ENCODE data around the gene TM4SF20. TPM values are rescaled to one million over a fixed set of nuclear protein-coding genes. Genes with fewer than 3 reads are reported as not detected.

Gene TM4SF20
- total RNA-seq, 1 donor from 2014 or later = not detected

- no peaks in the 10 kb centered on the region for H3K9me3 ChIP-seq
- no peak overlapping the region for H3K4me3 ChIP-seq
- TF ChIP-seq POLR2AphosphoS5 (IDR thresholded peaks at IDR 0.05; ENCODE audit: insufficient read depth in 1 of 2, low read depth in 1 of 2) (no peak), POLR2A (IDR thresholded peaks at IDR 0.05) (no peak), CTCF (IDR thresholded peaks at IDR 0.05) (no peak)
- intact Hi-C loops (cut with DNase I) = no loop called here
- DNase-seq (ENCODE audit: extremely low spot score in 2 of 2) = no peak
- peaks cover 4% of the 10 kb centered on the region for H3K4me1 ChIP-seq
- no peaks in the 10 kb centered on the region for H3K27me3 ChIP-seq
- H3K36me3 ChIP-seq = no peaks in the 10 kb centered on the region
- H3K27ac ChIP-seq = no peak overlapping the region
These were observed 37.6 kb upstream of the TM4SF20 start for GRCh38 chr2:227416701-227417100.

- Histone ChIP-seq H3K27ac (no peak overlapping the region), H3K9me3 (no peaks in the 10 kb centered on the region), H3K36me3 (no peaks in the 10 kb centered on the region), H3K27me3 (no peaks in the 10 kb centered on the region), H3K4me1 (peaks cover 4% of the 10 kb centered on the region), H3K4me3 (no peak overlapping the region)
- intact Hi-C loops (cut with DNase I) = no loop called here
- no peak for TF ChIP-seq POLR2AphosphoS5 (IDR thresholded peaks at IDR 0.05; ENCODE audit: insufficient read depth in 1 of 2, low read depth in 1 of 2)
- no peak for TF ChIP-seq CTCF (IDR thresholded peaks at IDR 0.05)
- no peak for TF ChIP-seq POLR2A (IDR thresholded peaks at IDR 0.05)
- no peak for DNase-seq (ENCODE audit: extremely low spot score in 2 of 2)
These were observed 36.7 kb upstream of the TM4SF20 start for GRCh38 chr2:227415538-227416424.

GRCh38 chr2:227414846-227415245, 35.7 kb upstream of the TM4SF20 start:
- Histone ChIP-seq H3K27me3 (no peaks in the 10 kb centered on the region), H3K9me3 (no peaks in the 10 kb centered on the region), H3K4me1 (peaks cover 4% of the 10 kb centered on the region), H3K36me3 (no peaks in the 10 kb centered on the region), H3K27ac (no peak overlapping the region), H3K4me3 (no peak overlapping the region)
- no peak for TF ChIP-seq POLR2AphosphoS5 (IDR thresholded peaks at IDR 0.05; ENCODE audit: insufficient read depth in 1 of 2, low read depth in 1 of 2)
- TF ChIP-seq POLR2A (IDR thresholded peaks at IDR 0.05) = no peak
- no peak for TF ChIP-seq CTCF (IDR thresholded peaks at IDR 0.05)
- intact Hi-C loops (cut with DNase I) = no loop called here
- no peak for DNase-seq (ENCODE audit: extremely low spot score in 2 of 2)

GRCh38 chr2:227413371-227413770, 34.3 kb upstream of the TM4SF20 start:
- DNase-seq (ENCODE audit: extremely low spot score in 2 of 2) = no peak
- intact Hi-C loops (cut with DNase I) = no loop called here
- Histone ChIP-seq H3K27me3 (no peaks in the 10 kb centered on the region), H3K36me3 (no peaks in the 10 kb centered on the region), H3K9me3 (no peaks in the 10 kb centered on the region), H3K27ac (no peak overlapping the region), H3K4me3 (no peak overlapping the region), H3K4me1 (peaks cover 4% of the 10 kb centered on the region)
- no peak for TF ChIP-seq POLR2AphosphoS5 (IDR thresholded peaks at IDR 0.05; ENCODE audit: insufficient read depth in 1 of 2, low read depth in 1 of 2)
- TF ChIP-seq CTCF (IDR thresholded peaks at IDR 0.05) = no peak
- TF ChIP-seq POLR2A (IDR thresholded peaks at IDR 0.05) = no peak

- intact Hi-C loops (cut with DNase I) = no loop called here
- H3K9me3 ChIP-seq = no peaks in the 10 kb centered on the region
- H3K27me3 ChIP-seq = no peaks in the 10 kb centered on the region
- H3K4me1 ChIP-seq = peaks cover 4% of the 10 kb centered on the region
- no peaks in the 10 kb centered on the region for H3K36me3 ChIP-seq
- TF ChIP-seq CTCF (IDR thresholded peaks at IDR 0.05) (no peak), POLR2AphosphoS5 (IDR thresholded peaks at IDR 0.05; ENCODE audit: insufficient read depth in 1 of 2, low read depth in 1 of 2) (no peak), POLR2A (IDR thresholded peaks at IDR 0.05) (no peak)
- H3K27ac ChIP-seq = no peak overlapping the region
- no peak overlapping the region for H3K4me3 ChIP-seq
- DNase-seq (ENCODE audit: extremely low spot score in 2 of 2) = no peak
These were observed 33.8 kb upstream of the TM4SF20 start for GRCh38 chr2:227412877-227413276.

Measured in vagina (tissue), 2 donors.